GM12878 (cell line): ENCODE measurements around the gene RFT1. TPM values are rescaled to one million over a fixed set of nuclear protein-coding genes. Genes with fewer than 3 reads are reported as not detected.

Experiments used
- ATAC-seq: fragments of 200-7000 bp; cut with Tn5 transposase; 3 replicates; pipeline ENCODE4 v1.9.1; 2020; ENCODE audit warnings: mild to moderate bottlenecking, moderate library complexity
- BruUV-seq: library from RNA; stranded (reverse); fragments of 400-500 nt; replicated peaks from 2 replicates; lab custom pipeline; 2021; lab: Mats Ljungman, UMichigan
- CTCF ChIA-PET: fragments of 300-600 bp; sonication (Branson Sonifier 250); formaldehyde crosslinking; extraction: SDS; loops from one replicate; lab custom pipeline; 2021; ENCODE audit warnings: inconsistent platforms; lab: Yijun Ruan, JAX
- POLR2A ChIA-PET: fragments of 350-600 bp; formaldehyde crosslinking; extraction: SDS; loops from one replicate; lab custom pipeline; 2021; ENCODE audit warnings: inconsistent platforms; lab: Charles Lee
- RAD21 ChIA-PET: fragments of 300-600 bp; sonication (Branson Sonifier 250); formaldehyde crosslinking; loops from one replicate; lab custom pipeline; 2023; ENCODE audit warnings: antibody characterized with exemption; ENCODE audit not compliant: unreplicated experiment; lab: Charles Lee
- SMC1A ChIA-PET: fragments of 300-600 bp; sonication (Branson Sonifier 250); formaldehyde crosslinking; loops from one replicate; lab custom pipeline; 2023; ENCODE audit not compliant: unreplicated experiment, uncharacterized antibody; lab: Charles Lee
- DNase-seq: peaks from one replicate; pipeline ENCODE4 v3.0.0-alpha.2; 2011; ENCODE audit warnings: low read depth, low spot score
- FAIRE-seq: peaks from 3 replicates; lab custom pipeline; 2011; peaks lifted over from hg19 to GRCh38; lab: Jason Lieb, UNC
- H2AFZ ChIP-seq: 2 replicates; pipeline ENCODE4 v1.6.0; 2011; ENCODE audit warnings: low read depth, low read length, control low read depth; ENCODE audit not compliant: control insufficient read depth
- H3K27ac ChIP-seq: 2 replicates; pipeline ENCODE4 v1.5.1; 2011; ENCODE audit warnings: control low read depth; ENCODE audit not compliant: control insufficient read depth, insufficient read depth
- H3K27me3 ChIP-seq, 2 experiments: replicated peaks in 1 of 2; 2 replicates each; pipeline versions ENCODE4 v1.6.0 to v1.6.1; 2011; ENCODE audit warnings: low read length in 1 of 2; ENCODE audit not compliant: control insufficient read depth in 2 of 2, insufficient read depth in 2 of 2
- H3K36me3 ChIP-seq, 2 experiments: 2 replicates each; pipeline ENCODE4 v1.5.1; 2011; ENCODE audit warnings: low read length in 1 of 2; ENCODE audit not compliant: control insufficient read depth in 2 of 2, insufficient read depth in 2 of 2
- H3K4me1 ChIP-seq: 2 replicates; pipeline ENCODE4 v1.6.1; 2011; ENCODE audit warnings: mild to moderate bottlenecking, low read length, moderate library complexity, mixed read lengths; ENCODE audit not compliant: control insufficient read depth, insufficient read depth
- H3K4me2 ChIP-seq: 2 replicates; pipeline ENCODE4 v1.6.0; 2011; ENCODE audit warnings: control low read depth; ENCODE audit not compliant: control insufficient read depth, insufficient read depth
- H3K4me3 ChIP-seq: fragments of 200-600 bp; sonication (generic); 2 replicates; pipeline ENCODE4 v1.5.1; 2016
- H3K79me2 ChIP-seq: 2 replicates; pipeline ENCODE4 v1.6.0; 2011; ENCODE audit warnings: low read length; ENCODE audit not compliant: control insufficient read depth, insufficient read depth
- H3K9ac ChIP-seq: 2 replicates; pipeline ENCODE4 v1.8.0; 2011; ENCODE audit warnings: low read length, control low read depth, mixed read lengths; ENCODE audit not compliant: control insufficient read depth, insufficient read depth
- H3K9me3 ChIP-seq: replicated peaks from 3 replicates; pipeline ENCODE4 v1.5.1; 2011; ENCODE audit warnings: mild to moderate bottlenecking, low read length; ENCODE audit not compliant: control insufficient read depth, insufficient read depth
- H4K20me1 ChIP-seq: 2 replicates; pipeline ENCODE4 v1.6.0; 2011; ENCODE audit not compliant: control insufficient read depth, insufficient read depth
- CHD2 ChIP-seq: IDR thresholded peaks from 2 replicates; pipeline ENCODE4 v1.6.1; 2011; ENCODE audit warnings: low read depth, low read length, improper control_type of control experiment, borderline replicate concordance
- EED ChIP-seq: sonication (generic); IDR thresholded peaks from 2 replicates; pipeline ENCODE4 v1.6.1; 2016; ENCODE audit warnings: antibody characterized with exemption, low read depth
- GABPA ChIP-seq: IDR thresholded peaks from 2 replicates; pipeline ENCODE4 v1.6.1; 2014; ENCODE audit warnings: antibody characterized with exemption, low read depth, mild to moderate bottlenecking, inconsistent platforms
- NBN ChIP-seq: fragments of 450-650 bp; IDR thresholded peaks from 2 replicates; pipeline ENCODE4 v1.6.1; 2016
- NFIC ChIP-seq: IDR thresholded peaks from 2 replicates; pipeline ENCODE4 v1.6.1; 2012; ENCODE audit warnings: low read depth, mild to moderate bottlenecking, inconsistent platforms, low read length, moderate library complexity
- PAX8 ChIP-seq: fragments of 450-650 bp; IDR thresholded peaks from 2 replicates; pipeline ENCODE4 v1.6.1; 2017; ENCODE audit warnings: mild to moderate bottlenecking, moderate library complexity
- TAF1 ChIP-seq: IDR thresholded peaks from 2 replicates; pipeline ENCODE4 v1.6.1; 2011; ENCODE audit warnings: mild to moderate bottlenecking, low read depth, low read length, borderline replicate concordance
- WRNIP1 ChIP-seq: IDR thresholded peaks from 2 replicates; pipeline ENCODE4 v1.6.1; 2011; ENCODE audit warnings: low read depth, low read length, improper control_type of control experiment, borderline replicate concordance
- ZNF217 ChIP-seq: fragments of 450-650 bp; IDR thresholded peaks from 2 replicates; pipeline ENCODE4 v1.6.1; 2017; ENCODE audit warnings: antibody characterized with exemption, mild to moderate bottlenecking
- ZZZ3 ChIP-seq: IDR thresholded peaks from 2 replicates; pipeline ENCODE4 v1.6.1; 2011; ENCODE audit warnings: low read depth; ENCODE audit not compliant: control insufficient read depth, insufficient read length
- WGBS: methylation state at CpG from one replicate; pipeline ENCODE4 v1.1.6; 2016; ENCODE audit warnings: low lambda C conversion rate; ENCODE audit not compliant: insufficient replicate concordance, insufficient coverage; ENCODE audit errors: missing lambda C conversion rate; 5-methylcytosine and 5-hydroxymethylcytosine counted together
- in situ Hi-C: fragments of 300-500 bp; cut with MboI; formaldehyde crosslinking; loops from 9 replicates; pipeline ENCODE4 v1.14.3; 2018; ENCODE audit warnings: mixed read lengths
- intact Hi-C: fragments of 100-400 bp; cut with micrococcal nuclease; formaldehyde crosslinking; loops from one replicate; pipeline ENCODE4 v1.14.2; 2022; ENCODE audit not compliant: unreplicated experiment
- polyA plus RNA-seq, 11 experiments: library from polyadenylated mRNA; depleted of rRNA in 4 of 11; unstranded in 6 of 11; stranded (reverse) in 5 of 11; fragments of >200 nt; fragmentation: Nextera tagmentation in 4 of 11; fragmentation: Illumina TruSeq in 1 of 11; extraction: Ambion mirVana in 4 of 11; extraction: Trizol in 1 of 11; gene quantifications; 1 replicate in 1 of 11; 2 replicates in 10 of 11; pipeline versions ENCODE4 v1.2.1 to v1.2.3, GENCODE V29; 2011 to 2016; ENCODE audit warnings: inconsistent platforms in 2 of 11, missing spikeins in 2 of 11, low read depth in 1 of 11
- total RNA-seq, 4 experiments: library from RNA; depleted of rRNA in 3 of 4; stranded (reverse); fragments of >200 nt in 3 of 4; fragmentation: Illumina TruSeq in 1 of 4; extraction: Trizol in 1 of 4; gene quantifications; 2 replicates each; pipeline versions ENCODE4 v1.2.1 to v1.2.3, GENCODE V29; 2013 to 2021
- TF ChIP-seq, protein P1 (sequence below): IDR thresholded peaks from 2 replicates; pipeline ENCODE4 v1.6.1; 2011; ENCODE audit warnings: borderline replicate concordance, low read depth, mild to moderate bottlenecking, moderate library complexity, mixed read lengths, low read length; ENCODE audit not compliant: insufficient read depth; ENCODE audit errors: extremely low read length
- TF ChIP-seq, protein P2 (sequence below): fragments of 450-650 bp; IDR thresholded peaks from 2 replicates; pipeline ENCODE4 v1.6.1; 2018; ENCODE audit warnings: mild to moderate bottlenecking, low read depth, moderate library complexity; ENCODE audit not compliant: partially characterized antibody
- TF ChIP-seq, protein P3 (sequence below): IDR thresholded peaks from 2 replicates; pipeline ENCODE4 v1.6.1; 2011; ENCODE audit warnings: borderline replicate concordance, low read depth, mild to moderate bottlenecking, moderate library complexity, low read length; ENCODE audit not compliant: insufficient read depth, poor library complexity, severe bottlenecking
- TF ChIP-seq, protein P4 (sequence below), 3 experiments: IDR thresholded peaks in 2 of 3; conservative IDR thresholded peaks in 1 of 3; 2 replicates each; pipeline ENCODE4 v1.5.1; 2011; ENCODE audit warnings: low read depth in 3 of 3, low read length in 3 of 3, mild to moderate bottlenecking in 3 of 3, control low read depth in 2 of 3, moderate library complexity in 2 of 3, inconsistent platforms in 1 of 3, mixed read lengths in 1 of 3; ENCODE audit not compliant: control insufficient read depth in 2 of 3, insufficient read depth in 1 of 3; ENCODE audit errors: extremely low read depth in 1 of 3
- TF ChIP-seq, protein P5 (sequence below): fragments of 450-650 bp; IDR thresholded peaks from 2 replicates; pipeline ENCODE4 v1.6.1; 2017; ENCODE audit warnings: mild to moderate bottlenecking

Gene RFT1
- total and polyA plus RNA-seq, 10 of the 15 experiments (the other 5 are each of a cell fraction or from before 2014, with no cell fraction given) = 16.6 to 75.1 (median 34.5) TPM

DNA sequence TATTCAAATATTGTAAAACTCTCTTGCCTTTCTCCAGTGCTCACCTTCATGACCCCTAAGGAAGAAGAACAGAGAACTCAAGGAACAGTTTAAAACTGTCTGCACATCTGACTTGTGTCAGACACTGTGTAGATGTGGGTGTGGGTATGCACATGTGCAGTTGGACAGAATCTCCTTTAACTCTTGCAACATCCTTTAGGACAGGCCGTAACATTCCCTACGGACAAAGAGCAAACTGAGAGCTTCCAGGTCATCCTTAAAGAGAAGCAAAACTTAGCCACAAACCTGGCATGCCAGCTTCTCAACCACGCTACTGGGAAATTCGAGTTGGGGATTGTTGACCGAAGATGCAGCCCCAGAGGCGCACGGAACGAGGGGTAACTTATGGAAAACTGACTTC, 80.2 kb downstream of the RFT1 start:
- SMC1A ChIA-PET = no interaction called here
- TF ChIP-seq ZNF217 = no peak
- no peak for TF ChIP-seq NFIC
- TF ChIP-seq, protein P1, sequence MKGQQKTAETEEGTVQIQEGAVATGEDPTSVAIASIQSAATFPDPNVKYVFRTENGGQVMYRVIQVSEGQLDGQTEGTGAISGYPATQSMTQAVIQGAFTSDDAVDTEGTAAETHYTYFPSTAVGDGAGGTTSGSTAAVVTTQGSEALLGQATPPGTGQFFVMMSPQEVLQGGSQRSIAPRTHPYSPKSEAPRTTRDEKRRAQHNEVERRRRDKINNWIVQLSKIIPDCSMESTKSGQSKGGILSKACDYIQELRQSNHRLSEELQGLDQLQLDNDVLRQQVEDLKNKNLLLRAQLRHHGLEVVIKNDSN = no peak
- TF ChIP-seq TAF1 = no peak
- TF ChIP-seq CHD2 = no peak
- TF ChIP-seq NBN = no peak
- TF ChIP-seq, protein P2, sequence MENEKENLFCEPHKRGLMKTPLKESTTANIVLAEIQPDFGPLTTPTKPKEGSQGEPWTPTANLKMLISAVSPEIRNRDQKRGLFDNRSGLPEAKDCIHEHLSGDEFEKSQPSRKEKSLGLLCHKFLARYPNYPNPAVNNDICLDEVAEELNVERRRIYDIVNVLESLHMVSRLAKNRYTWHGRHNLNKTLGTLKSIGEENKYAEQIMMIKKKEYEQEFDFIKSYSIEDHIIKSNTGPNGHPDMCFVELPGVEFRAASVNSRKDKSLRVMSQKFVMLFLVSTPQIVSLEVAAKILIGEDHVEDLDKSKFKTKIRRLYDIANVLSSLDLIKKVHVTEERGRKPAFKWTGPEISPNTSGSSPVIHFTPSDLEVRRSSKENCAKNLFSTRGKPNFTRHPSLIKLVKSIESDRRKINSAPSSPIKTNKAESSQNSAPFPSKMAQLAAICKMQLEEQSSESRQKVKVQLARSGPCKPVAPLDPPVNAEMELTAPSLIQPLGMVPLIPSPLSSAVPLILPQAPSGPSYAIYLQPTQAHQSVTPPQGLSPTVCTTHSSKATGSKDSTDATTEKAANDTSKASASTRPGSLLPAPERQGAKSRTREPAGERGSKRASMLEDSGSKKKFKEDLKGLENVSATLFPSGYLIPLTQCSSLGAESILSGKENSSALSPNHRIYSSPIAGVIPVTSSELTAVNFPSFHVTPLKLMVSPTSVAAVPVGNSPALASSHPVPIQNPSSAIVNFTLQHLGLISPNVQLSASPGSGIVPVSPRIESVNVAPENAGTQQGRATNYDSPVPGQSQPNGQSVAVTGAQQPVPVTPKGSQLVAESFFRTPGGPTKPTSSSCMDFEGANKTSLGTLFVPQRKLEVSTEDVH = no peak
- no peak for TF ChIP-seq GABPA
- TF ChIP-seq, protein P3, sequence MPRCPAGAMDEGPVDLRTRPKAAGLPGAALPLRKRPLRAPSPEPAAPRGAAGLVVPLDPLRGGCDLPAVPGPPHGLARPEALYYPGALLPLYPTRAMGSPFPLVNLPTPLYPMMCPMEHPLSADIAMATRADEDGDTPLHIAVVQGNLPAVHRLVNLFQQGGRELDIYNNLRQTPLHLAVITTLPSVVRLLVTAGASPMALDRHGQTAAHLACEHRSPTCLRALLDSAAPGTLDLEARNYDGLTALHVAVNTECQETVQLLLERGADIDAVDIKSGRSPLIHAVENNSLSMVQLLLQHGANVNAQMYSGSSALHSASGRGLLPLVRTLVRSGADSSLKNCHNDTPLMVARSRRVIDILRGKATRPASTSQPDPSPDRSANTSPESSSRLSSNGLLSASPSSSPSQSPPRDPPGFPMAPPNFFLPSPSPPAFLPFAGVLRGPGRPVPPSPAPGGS = no peak
- TF ChIP-seq PAX8 = no peak
- no peak for TF ChIP-seq ZZZ3
- TF ChIP-seq, protein P4, sequence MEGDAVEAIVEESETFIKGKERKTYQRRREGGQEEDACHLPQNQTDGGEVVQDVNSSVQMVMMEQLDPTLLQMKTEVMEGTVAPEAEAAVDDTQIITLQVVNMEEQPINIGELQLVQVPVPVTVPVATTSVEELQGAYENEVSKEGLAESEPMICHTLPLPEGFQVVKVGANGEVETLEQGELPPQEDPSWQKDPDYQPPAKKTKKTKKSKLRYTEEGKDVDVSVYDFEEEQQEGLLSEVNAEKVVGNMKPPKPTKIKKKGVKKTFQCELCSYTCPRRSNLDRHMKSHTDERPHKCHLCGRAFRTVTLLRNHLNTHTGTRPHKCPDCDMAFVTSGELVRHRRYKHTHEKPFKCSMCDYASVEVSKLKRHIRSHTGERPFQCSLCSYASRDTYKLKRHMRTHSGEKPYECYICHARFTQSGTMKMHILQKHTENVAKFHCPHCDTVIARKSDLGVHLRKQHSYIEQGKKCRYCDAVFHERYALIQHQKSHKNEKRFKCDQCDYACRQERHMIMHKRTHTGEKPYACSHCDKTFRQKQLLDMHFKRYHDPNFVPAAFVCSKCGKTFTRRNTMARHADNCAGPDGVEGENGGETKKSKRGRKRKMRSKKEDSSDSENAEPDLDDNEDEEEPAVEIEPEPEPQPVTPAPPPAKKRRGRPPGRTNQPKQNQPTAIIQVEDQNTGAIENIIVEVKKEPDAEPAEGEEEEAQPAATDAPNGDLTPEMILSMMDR (IDR thresholded peaks at IDR 0.05 in 2 of 3, conservative IDR thresholded peaks at IDR 0.05 in 1 of 3; ENCODE audit: control insufficient read depth in 2 of 3, extremely low read depth in 1 of 3, insufficient read depth in 1 of 3, low read depth in 3 of 3, low read length in 3 of 3) = no peak
- no peak for TF ChIP-seq EED
- no peak for TF ChIP-seq WRNIP1
- TF ChIP-seq, protein P5, sequence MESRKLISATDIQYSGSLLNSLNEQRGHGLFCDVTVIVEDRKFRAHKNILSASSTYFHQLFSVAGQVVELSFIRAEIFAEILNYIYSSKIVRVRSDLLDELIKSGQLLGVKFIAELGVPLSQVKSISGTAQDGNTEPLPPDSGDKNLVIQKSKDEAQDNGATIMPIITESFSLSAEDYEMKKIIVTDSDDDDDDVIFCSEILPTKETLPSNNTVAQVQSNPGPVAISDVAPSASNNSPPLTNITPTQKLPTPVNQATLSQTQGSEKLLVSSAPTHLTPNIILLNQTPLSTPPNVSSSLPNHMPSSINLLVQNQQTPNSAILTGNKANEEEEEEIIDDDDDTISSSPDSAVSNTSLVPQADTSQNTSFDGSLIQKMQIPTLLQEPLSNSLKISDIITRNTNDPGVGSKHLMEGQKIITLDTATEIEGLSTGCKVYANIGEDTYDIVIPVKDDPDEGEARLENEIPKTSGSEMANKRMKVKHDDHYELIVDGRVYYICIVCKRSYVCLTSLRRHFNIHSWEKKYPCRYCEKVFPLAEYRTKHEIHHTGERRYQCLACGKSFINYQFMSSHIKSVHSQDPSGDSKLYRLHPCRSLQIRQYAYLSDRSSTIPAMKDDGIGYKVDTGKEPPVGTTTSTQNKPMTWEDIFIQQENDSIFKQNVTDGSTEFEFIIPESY = no peak
- intact Hi-C loops = loop anchor here (5.0 to 10.0 kb wide), 2 partner anchors 158 to 345 kb away; partner anchors contain the start of genes GLT8D1 and SPCS1

More for the DNA sequence above, 80.2 kb downstream of the RFT1 start:
- Histone ChIP-seq H3K36me3 (no peaks in the 10 kb centered on the region), H3K4me2 (no peak overlapping the region), H3K79me2 (peaks cover under 1% of the 10 kb centered on the region; the same call in 1 of the 2 replicates), H3K9me3 (no peaks in the 10 kb centered on the region), H3K27me3 (no peaks in the 10 kb centered on the region), H2AFZ (no peak overlapping the region), H3K9ac (no peak overlapping the region), H3K4me3 (no peak overlapping the region), H3K4me1 (peaks cover 3% of the 10 kb centered on the region; the same call in 1 of the 2 replicates), H3K27ac (no peak overlapping the region), H4K20me1 (no peaks in the 10 kb centered on the region)
- in situ Hi-C loops = no loop called here
- WGBS = 79% methylated on average over 8 of the region's 8 CpGs
- FAIRE-seq (no peak), DNase-seq (no peak), ATAC-seq (no peak)
- CTCF ChIA-PET = no interaction called here
- no TSS peak for BruUV-seq
- RAD21 ChIA-PET = no interaction called here
- POLR2A ChIA-PET = interaction anchor here (0.6 kb wide), 1 partner anchor 8 kb away, joined by 3 read pairs; no protein-coding TSS in a partner anchor
